ENCODE data around the gene MCRIP2. TPM values are rescaled to one million over a fixed set of nuclear protein-coding genes. Genes with fewer than 3 reads are reported as not detected.

The MCRIP2 gene
- total RNA-seq, 1 experiment from 2014 or later, result 69.6 TPM

- Histone ChIP-seq H3K4me1 (replicated peaks; ENCODE audit: insufficient read depth) (peaks cover 54% of the 10 kb centered on the region), H3K36me3 (ENCODE audit: low read depth) (no peaks in the 10 kb centered on the region), H3K9me2 (ENCODE audit: insufficient read depth) (no peaks in the 10 kb centered on the region), H3K27me3 (ENCODE audit: insufficient read depth, low read depth) (no peaks in the 10 kb centered on the region), H3K4me3 (peak within 1 kb of the TSS; percentile 85), H3K79me2 (ENCODE audit: low read depth) (peaks cover 55% of the 10 kb centered on the region), H2AFZ (peak within 1 kb of the TSS; percentile 90), H3F3A (ENCODE audit: insufficient read depth, low read depth) (peaks cover 33% of the 10 kb centered on the region), H4K20me1 (ENCODE audit: insufficient read depth) (peaks cover 17% of the 10 kb centered on the region; the same call in 1 of the 2 replicates), H3K9me3 (ENCODE audit: insufficient read depth, low read depth) (no peaks in the 10 kb centered on the region), H3K27ac (peak within 1 kb of the TSS; percentile 82), H3K4me2 (peak within 1 kb of the TSS; percentile 92)
- ChIA-PET POLR2A (ENCODE audit: unreplicated experiment) (interaction anchor here (0.7 to 1.0 kb wide), 3 partner anchors 30 to 79 kb away, joined by 3 to 5 read pairs (median 4); partner anchors contain the start of gene STUB1), CTCF (interaction anchor here (0.6 kb wide), 1 partner anchor 262 kb away, joined by 4 read pairs; no protein-coding TSS in a partner anchor)
- DNase-seq, result peak; percentile 84 to 95
- BruUV-seq (replicated peaks), result no TSS peak
- intact Hi-C loops (cut with micrococcal nuclease; ENCODE audit: unreplicated experiment), result loop anchor here (1.0 to 10.0 kb wide), 3 partner anchors 56 to 264 kb away; partner anchors contain the start of genes CAPN15 and PGAP6
- TF ChIP-seq CTCF (conservative IDR thresholded peaks at IDR 0.05), result no peak
- TF ChIP-seq EZH2 (IDR thresholded peaks at IDR 0.05; ENCODE audit: low read depth), result no peak
These were observed 7.4 kb downstream of the MCRIP2 start, which contains the start of gene WDR90 for GRCh38 chr16:648781-649589. TSS of gene WDR90 (plus strand) at chr16:649365. CDS start at chr16:649417, 52 bp downstream.

- BruUV-seq (replicated peaks), result no TSS peak
- POLR2A ChIA-PET (ENCODE audit: unreplicated experiment), result interaction anchor here (0.7 kb wide), 3 partner anchors 29 to 123 kb away, joined by 3 to 6 read pairs (median 4); no protein-coding TSS in a partner anchor
These were observed 8.0 kb downstream of the MCRIP2 start for GRCh38 chr16:649631-650030.

More at GRCh38 chr16:649631-650030, 8.0 kb downstream of the MCRIP2 start:
- peaks cover 17% of the 10 kb centered on the region; the same call in 1 of the 2 replicates for H4K20me1 ChIP-seq (ENCODE audit: insufficient read depth)
- TF ChIP-seq CTCF (conservative IDR thresholded peaks at IDR 0.05), result no peak
- TF ChIP-seq EZH2 (IDR thresholded peaks at IDR 0.05; ENCODE audit: low read depth), result no peak
- peaks cover 48% of the 10 kb centered on the region for H3K4me1 ChIP-seq (replicated peaks; ENCODE audit: insufficient read depth)
- H3K27me3 ChIP-seq (ENCODE audit: insufficient read depth, low read depth), result no peaks in the 10 kb centered on the region
- H3K9me3 ChIP-seq (ENCODE audit: insufficient read depth, low read depth), result no peaks in the 10 kb centered on the region
- H3K9me2 ChIP-seq (ENCODE audit: insufficient read depth), result no peaks in the 10 kb centered on the region
- CTCF ChIA-PET, result interaction anchor here (0.7 kb wide), 1 partner anchor 27 kb away, joined by 7 read pairs; no protein-coding TSS in a partner anchor
- H3K79me2 ChIP-seq (ENCODE audit: low read depth), result peaks cover 48% of the 10 kb centered on the region
- peak overlapping the region; percentile 90 for H2AFZ ChIP-seq
- peak overlapping the region; percentile 85 for H3K4me3 ChIP-seq
- no peaks in the 10 kb centered on the region for H3K36me3 ChIP-seq (ENCODE audit: low read depth)
- intact Hi-C loops (cut with micrococcal nuclease; ENCODE audit: unreplicated experiment), result loop anchor here (1.0 to 10.0 kb wide), 3 partner anchors 56 to 265 kb away; partner anchors contain the start of genes CAPN15 and PGAP6
- no peak overlapping the region for H3K27ac ChIP-seq
- peak overlapping the region; percentile 92 for H3K4me2 ChIP-seq
- peaks cover 28% of the 10 kb centered on the region for H3F3A ChIP-seq (ENCODE audit: insufficient read depth, low read depth)
- no peak for DNase-seq
